Islet precursor cell (in vitro differentiated cells): ENCODE measurements around the gene SZRD1.

Experiments used
- DNase-seq: peaks from one replicate; pipeline ENCODE4 v3.0.0-alpha.2; 2018

SZRD1 gene

DNA sequence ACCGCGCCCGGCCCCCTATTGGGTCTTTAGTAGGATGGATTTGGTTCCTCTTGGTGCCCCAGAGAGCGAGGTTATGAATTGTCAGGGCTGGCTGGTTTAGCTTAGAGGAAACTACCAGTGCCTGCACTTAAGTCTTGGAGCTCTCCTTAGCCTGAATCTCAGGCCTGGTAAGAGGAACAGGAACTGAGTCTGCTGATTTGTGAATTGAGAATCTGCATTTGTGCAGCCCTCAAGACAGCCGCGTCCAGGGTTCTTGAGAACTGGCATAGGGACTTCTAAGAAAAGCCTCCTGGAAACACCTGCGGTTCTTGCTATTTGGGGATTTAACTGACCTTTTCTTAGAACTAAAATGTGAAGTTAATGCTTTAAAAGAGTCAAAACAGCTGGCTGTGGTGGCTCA, 75.2 kb downstream of the SZRD1 start:
- no peak for DNase-seq

DNA sequence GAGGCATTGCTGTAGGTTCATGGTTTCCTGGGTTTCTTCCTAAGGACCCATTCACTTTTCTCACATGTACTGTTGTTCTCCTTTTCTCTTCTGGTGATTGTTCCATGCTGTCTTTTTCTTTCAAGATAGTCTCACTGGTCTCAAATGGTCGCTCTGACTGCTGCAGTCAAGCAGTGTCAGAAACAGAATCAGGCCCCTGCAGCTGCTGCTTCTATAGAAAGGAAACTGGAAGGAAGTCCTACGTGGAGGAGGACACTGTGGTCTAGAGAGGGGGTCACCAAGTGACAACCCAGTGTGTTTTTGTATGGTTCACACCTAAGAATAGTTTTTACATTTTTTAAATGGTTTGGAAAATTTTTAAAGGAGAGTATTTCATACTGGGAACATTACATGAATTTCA, 75.9 kb downstream of the SZRD1 start:
- no peak for DNase-seq

DNA sequence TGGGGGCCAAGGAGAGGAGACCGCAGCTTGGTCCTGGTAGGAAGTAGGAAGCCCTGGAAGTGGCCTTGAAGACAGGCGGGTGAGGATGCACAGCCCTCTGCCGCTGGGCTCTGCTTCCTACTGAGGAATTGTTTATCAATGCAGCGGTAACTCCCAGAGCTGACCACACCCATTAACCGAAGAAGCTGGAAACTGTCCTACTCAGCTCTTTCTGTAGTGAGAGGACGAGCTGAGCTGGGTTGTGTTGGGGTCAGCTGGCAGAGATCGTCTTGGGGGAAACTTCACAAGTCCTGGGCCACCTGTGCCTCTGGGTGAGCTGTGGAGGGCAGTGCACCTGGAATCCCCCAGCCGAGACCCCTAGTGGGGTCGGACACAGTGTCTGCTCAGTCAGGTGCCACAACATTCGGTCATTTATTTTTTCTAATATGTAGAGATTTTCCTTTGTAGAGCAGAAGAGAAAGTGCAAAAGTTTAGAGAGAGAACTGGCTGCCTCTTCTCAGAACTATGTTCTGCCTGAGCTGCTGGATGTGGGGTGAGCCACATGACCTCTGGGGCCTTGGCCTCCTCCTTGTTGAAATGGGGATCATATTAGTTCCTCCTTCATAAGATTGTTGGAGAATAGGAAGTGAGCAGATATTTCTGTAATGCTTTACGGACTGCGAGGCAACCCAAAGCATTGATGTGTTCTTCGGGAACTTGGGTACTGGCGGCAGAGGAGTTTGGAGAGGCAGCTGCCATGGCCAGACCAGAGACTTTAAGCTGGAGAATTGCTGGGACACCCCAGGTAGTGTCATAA, 77.1 kb downstream of the SZRD1 start:
- no peak for DNase-seq

DNA sequence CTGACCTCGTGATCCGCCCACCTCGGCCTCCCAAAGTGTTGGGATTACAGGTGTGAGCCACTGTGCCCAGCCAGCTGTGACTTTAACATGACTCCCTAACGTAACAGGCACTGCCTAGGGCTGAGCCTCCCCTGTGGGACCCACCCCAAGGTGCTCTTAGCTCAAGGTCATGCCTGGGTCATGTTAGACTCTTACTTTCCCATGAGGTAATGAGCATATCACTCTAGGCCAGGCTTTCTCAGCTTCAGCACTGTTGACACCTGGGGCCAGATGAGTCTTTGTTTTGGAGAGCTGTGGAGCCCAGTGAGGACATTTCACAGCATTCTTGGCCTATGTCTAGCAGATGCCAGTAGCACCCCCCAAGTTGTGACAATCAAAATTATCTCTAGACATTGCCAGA, 78.0 kb downstream of the SZRD1 start:
- DNase-seq, result no peak

DNA sequence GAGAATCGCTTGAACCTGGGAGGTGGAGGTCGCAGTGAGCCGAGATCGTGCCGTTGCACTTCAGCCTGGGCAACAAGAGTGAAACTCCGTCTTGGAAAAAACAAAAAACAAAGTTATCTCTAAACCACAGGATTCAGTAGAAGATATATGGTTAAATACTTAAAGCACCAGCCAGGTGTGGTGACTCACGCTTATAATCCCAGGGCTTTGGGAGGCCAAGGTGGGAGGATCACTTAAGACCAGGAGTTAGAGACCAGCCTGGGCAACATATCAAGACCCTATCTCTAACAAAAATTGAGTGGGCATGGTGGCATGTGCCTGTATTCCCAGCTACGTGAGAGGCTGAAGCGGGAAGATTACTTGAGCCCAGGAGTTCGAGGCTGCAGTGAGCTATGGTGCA, 79.1 kb downstream of the SZRD1 start:
- no peak for DNase-seq

DNA sequence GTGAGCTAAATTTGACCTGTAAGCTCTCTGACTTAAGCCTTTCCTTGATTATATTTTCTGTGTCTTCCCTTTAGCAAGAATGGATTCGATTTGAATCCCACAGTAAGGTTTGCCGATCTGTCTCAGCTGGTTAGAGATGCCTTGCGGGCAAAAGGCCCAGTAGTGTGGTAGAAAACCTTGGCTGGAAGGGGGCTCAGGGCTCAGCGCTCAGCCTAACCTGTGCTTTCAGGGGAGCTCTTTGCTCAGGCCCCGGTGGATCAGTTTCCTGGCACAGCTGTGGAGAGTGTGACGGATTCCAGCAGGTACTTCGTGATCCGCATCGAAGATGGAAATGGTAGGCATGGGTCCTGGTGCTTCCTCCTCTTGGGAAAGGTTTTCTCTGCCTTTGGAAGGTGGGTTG, 80.6 kb downstream of the SZRD1 start:
- no peak for DNase-seq
